ENCODE data around the gene POU6F2. TPM values are rescaled to one million over a fixed set of nuclear protein-coding genes. Genes with fewer than 3 reads are reported as not detected.

Gene POU6F2
- total and polyA plus RNA-seq, 2 of the 4 experiments (the other 2 are of a cell fraction) = not detected

- DNase-seq (no peak), ATAC-seq (ENCODE audit: low read depth) (no peak)
- Histone ChIP-seq H2BK120ac (ENCODE audit: low read depth, low read length) (no peak overlapping the region), H3K4me3 (ENCODE audit: insufficient read depth, low read depth, low read length) (no peak overlapping the region), H4K5ac (ENCODE audit: low read depth, low read length) (no peak overlapping the region), H3K18ac (ENCODE audit: low read depth, low read length) (no peak overlapping the region), H2BK15ac (ENCODE audit: low read depth, low read length) (no peak overlapping the region), H3K27me3 (ENCODE audit: control insufficient read depth, insufficient read depth, low read length) (0 out of 2 replicates have a peak, but pooled peaks cover 1% of the 10 kb centered on the region), H3K9me1 (ENCODE audit: insufficient read depth, low read length) (no peaks in the 10 kb centered on the region), H3K4me1 (ENCODE audit: control insufficient read depth, insufficient read depth, low read length) (no peaks in the 10 kb centered on the region), H2AFZ (replicated peaks; ENCODE audit: low read length, poor library complexity) (no peak overlapping the region), H2AK5ac (ENCODE audit: low read depth, low read length) (no peak overlapping the region), H3K9me3 (ENCODE audit: control insufficient read depth, insufficient read depth, low read length) (no peaks in the 10 kb centered on the region), H3K9ac (ENCODE audit: low read depth, low read length) (no peak overlapping the region), H4K91ac (ENCODE audit: insufficient read depth, low read depth, low read length) (no peak overlapping the region), H3K27ac (ENCODE audit: insufficient read depth, low read length) (no peak overlapping the region), H3K79me1 (ENCODE audit: low read depth in 1 of 2, low read length in 2 of 2) (no peaks in the 10 kb centered on the region), H3K4me2 (ENCODE audit: low read depth, low read length) (no peak overlapping the region), H2BK5ac (ENCODE audit: low read depth, low read length, poor library complexity, severe bottlenecking) (no peak overlapping the region), H3K14ac (replicated peaks; ENCODE audit: low read depth, low read length) (no peak overlapping the region), H2BK20ac (ENCODE audit: low read depth, low read length) (no peak overlapping the region), H3K23ac (ENCODE audit: low read depth, low read length) (no peak overlapping the region), H4K20me1 (ENCODE audit: insufficient read depth, low read length) (no peaks in the 10 kb centered on the region), H3K4ac (ENCODE audit: low read depth, low read length) (no peak overlapping the region), H4K8ac (ENCODE audit: low read depth in 2 of 2, low read length in 2 of 2) (no peak overlapping the region), H3K36me3 (ENCODE audit: control insufficient read depth, insufficient read depth, low read length) (no peaks in the 10 kb centered on the region), H2AK9ac (replicated peaks; ENCODE audit: low read depth, low read length, poor library complexity) (no peak overlapping the region), H3K56ac (ENCODE audit: extremely low read depth, insufficient read depth, low read length) (no peak overlapping the region)
- dilution Hi-C loops (cut with HindIII; ENCODE audit: low sequenced_read_pairs, unreplicated experiment) (no loop called here), intact Hi-C loops (cut with micrococcal nuclease) (no loop called here), in situ Hi-C loops (cut with MboI; ENCODE audit: low sequenced_read_pairs) (no loop called here)
- no TSS peak for BruUV-seq (replicated peaks)
- ChIA-PET CTCF (interaction anchor here (0.6 to 0.7 kb wide), 2 partner anchors 23 to 47 kb away, joined by 3 to 4 read pairs; no protein-coding TSS in a partner anchor), POLR2A (ENCODE audit: unreplicated experiment) (no interaction called here)
- WGBS, 2 experiments (ENCODE audit: extremely low coverage in 2 of 2, insufficient read length in 1 of 2) = 36% methylated on average over 2 of the region's 10 CpGs; no CpG with 5 or more reads in 1 of the 2 experiments
- TF ChIP-seq MXI1 (IDR thresholded peaks at IDR 0.05; ENCODE audit: borderline replicate concordance, low read depth, low read length) = no peak
- no peak for TF ChIP-seq CTCF (conservative IDR thresholded peaks at IDR 0.05; ENCODE audit: low read depth, low read length)
- no peak for TF ChIP-seq POLR2A (IDR thresholded peaks at IDR 0.05; ENCODE audit: low read depth, low read length)
- no peak for TF ChIP-seq MAZ (IDR thresholded peaks at IDR 0.05; ENCODE audit: borderline replicate concordance, low read depth, low read length)
- no peak for TF ChIP-seq CHD1 (IDR thresholded peaks at IDR 0.05; ENCODE audit: low read depth, low read length)
- TF ChIP-seq RAD21 (IDR thresholded peaks at IDR 0.05; ENCODE audit: low read length) = no peak
- no peak for TF ChIP-seq FOS (IDR thresholded peaks at IDR 0.05; ENCODE audit: low read depth, low read length)
- no peak for TF ChIP-seq CEBPB (IDR thresholded peaks at IDR 0.05; ENCODE audit: low read depth, low read length)
- TF ChIP-seq RCOR1 (IDR thresholded peaks at IDR 0.05; ENCODE audit: insufficient replicate concordance, low read length) = no peak
- TF ChIP-seq USF2 (IDR thresholded peaks at IDR 0.05; ENCODE audit: low read depth, low read length) = no peak
- TF ChIP-seq SMC3 (IDR thresholded peaks at IDR 0.05; ENCODE audit: low read depth, low read length) = no peak
- no peak for TF ChIP-seq MAFK (IDR thresholded peaks at IDR 0.05; ENCODE audit: low read depth, low read length)
- TF ChIP-seq NFE2L2 (IDR thresholded peaks at IDR 0.05; ENCODE audit: low read depth, low read length) = no peak
- TF ChIP-seq ELK1 (IDR thresholded peaks at IDR 0.05; ENCODE audit: borderline replicate concordance, low read depth, low read length) = no peak
Observed at GRCh38 chr7:39312254-39312989, 334.7 kb downstream of the POU6F2 start.

All from IMR-90 (cell line).